Measurements from ENCODE around the gene LIPM. TPM values are rescaled to one million over a fixed set of nuclear protein-coding genes. Genes with fewer than 3 reads are reported as not detected.

Gene LIPM
- total RNA-seq, 1 donor from 2014 or later = not detected

GRCh38 chr10:88820748-88821401 is 18.3 kb downstream of the LIPM start:
- Mint-ChIP-seq H3K27ac (ENCODE audit: unreplicated experiment) (no peak overlapping the region), H3K4me1 (ENCODE audit: unreplicated experiment) (no peaks in the 10 kb centered on the region), H3K27me3 (ENCODE audit: unreplicated experiment) (peaks cover 28% of the 10 kb centered on the region), H3K9me3 (ENCODE audit: unreplicated experiment) (no peaks in the 10 kb centered on the region), H3K36me3 (ENCODE audit: unreplicated experiment) (no peaks in the 10 kb centered on the region), H3K4me3 (ENCODE audit: unreplicated experiment) (no peak overlapping the region)
- no peak for DNase-seq (ENCODE audit: extremely low spot score, unreplicated experiment)
- no peak for TF ChIP-seq CTCF (IDR thresholded peaks at IDR 0.05)

GRCh38 chr10:88826388-88826787 is 23.9 kb downstream of the LIPM start:
- Mint-ChIP-seq H3K27me3 (ENCODE audit: unreplicated experiment) (peaks cover 26% of the 10 kb centered on the region), H3K4me1 (ENCODE audit: unreplicated experiment) (no peaks in the 10 kb centered on the region), H3K36me3 (ENCODE audit: unreplicated experiment) (no peaks in the 10 kb centered on the region), H3K27ac (ENCODE audit: unreplicated experiment) (no peak overlapping the region), H3K9me3 (ENCODE audit: unreplicated experiment) (no peaks in the 10 kb centered on the region), H3K4me3 (ENCODE audit: unreplicated experiment) (no peak overlapping the region)
- TF ChIP-seq CTCF (IDR thresholded peaks at IDR 0.05) = no peak
- DNase-seq (ENCODE audit: extremely low spot score, unreplicated experiment) = no peak

GRCh38 chr10:88827671-88828070 is 25.1 kb downstream of the LIPM start:
- no peak overlapping the region for H3K27ac Mint-ChIP-seq (ENCODE audit: unreplicated experiment)
- H3K36me3 Mint-ChIP-seq (ENCODE audit: unreplicated experiment) = no peaks in the 10 kb centered on the region
- no peaks in the 10 kb centered on the region for H3K9me3 Mint-ChIP-seq (ENCODE audit: unreplicated experiment)
- no peak for TF ChIP-seq CTCF (IDR thresholded peaks at IDR 0.05)
- DNase-seq (ENCODE audit: extremely low spot score, unreplicated experiment) = no peak
- H3K4me1 Mint-ChIP-seq (ENCODE audit: unreplicated experiment) = no peaks in the 10 kb centered on the region
- H3K4me3 Mint-ChIP-seq (ENCODE audit: unreplicated experiment) = no peak overlapping the region
- H3K27me3 Mint-ChIP-seq (ENCODE audit: unreplicated experiment) = peaks cover 26% of the 10 kb centered on the region

GRCh38 chr10:88828310-88828709 is 25.8 kb downstream of the LIPM start:
- no peak for TF ChIP-seq CTCF (IDR thresholded peaks at IDR 0.05)
- H3K9me3 Mint-ChIP-seq (ENCODE audit: unreplicated experiment) = no peaks in the 10 kb centered on the region
- H3K27ac Mint-ChIP-seq (ENCODE audit: unreplicated experiment) = no peak overlapping the region
- no peak for DNase-seq (ENCODE audit: extremely low spot score, unreplicated experiment)
- peaks cover 29% of the 10 kb centered on the region for H3K27me3 Mint-ChIP-seq (ENCODE audit: unreplicated experiment)
- no peaks in the 10 kb centered on the region for H3K4me1 Mint-ChIP-seq (ENCODE audit: unreplicated experiment)
- H3K36me3 Mint-ChIP-seq (ENCODE audit: unreplicated experiment) = no peaks in the 10 kb centered on the region
- H3K4me3 Mint-ChIP-seq (ENCODE audit: unreplicated experiment) = no peak overlapping the region

GRCh38 chr10:88830643-88831268 is 28.2 kb downstream of the LIPM start:
- Mint-ChIP-seq H3K4me3 (ENCODE audit: unreplicated experiment) (no peak overlapping the region), H3K9me3 (ENCODE audit: unreplicated experiment) (no peaks in the 10 kb centered on the region), H3K36me3 (ENCODE audit: unreplicated experiment) (no peaks in the 10 kb centered on the region), H3K4me1 (ENCODE audit: unreplicated experiment) (no peaks in the 10 kb centered on the region), H3K27me3 (ENCODE audit: unreplicated experiment) (peaks cover 29% of the 10 kb centered on the region), H3K27ac (ENCODE audit: unreplicated experiment) (no peak overlapping the region)
- no peak for TF ChIP-seq CTCF (IDR thresholded peaks at IDR 0.05)
- no peak for DNase-seq (ENCODE audit: extremely low spot score, unreplicated experiment)

Data from osteocyte (in vitro differentiated cells).